Lung (tissue), 12 donors: ENCODE results near the gene AUH. TPM values are rescaled to one million over a fixed set of nuclear protein-coding genes. Genes with fewer than 3 reads are reported as not detected.

Source experiments
- ATAC-seq: fragments of 200-7000 bp; cut with Tn5 transposase; one replicate; pipeline ENCODE4 v1.9.1; 2020; ENCODE audit warnings: moderate number of reproducible peaks; ENCODE audit not compliant: insufficient read depth, low FRiP score
- DNase-seq, 3 donors: peaks; one replicate each; pipeline ENCODE4 v3.0.0-alpha.2; 2013 to 2017
- H3K27ac ChIP-seq, 2 donors: one replicate each; pipeline ENCODE4 v1.5.1; 2013; ENCODE audit warnings: mild to moderate bottlenecking in 2 of 2, moderate library complexity in 2 of 2, control low read depth in 1 of 2, inconsistent platforms in 1 of 2, low read depth in 1 of 2, low read length in 1 of 2
- H3K27me3 ChIP-seq, 3 donors: one replicate each; pipeline ENCODE4 v1.5.1; 2013; ENCODE audit warnings: low read length in 2 of 3; ENCODE audit not compliant: control insufficient read depth in 3 of 3, insufficient read depth in 3 of 3
- H3K36me3 ChIP-seq, 4 donors: one replicate each; pipeline ENCODE4 v1.5.1; 2013; ENCODE audit warnings: low read length in 4 of 4, mild to moderate bottlenecking in 1 of 4, moderate library complexity in 1 of 4; ENCODE audit not compliant: control insufficient read depth in 4 of 4, insufficient read depth in 4 of 4
- H3K4me1 ChIP-seq, 5 donors: one replicate each; pipeline ENCODE4 v1.5.1; 2013; ENCODE audit warnings: low read length in 5 of 5, mild to moderate bottlenecking in 2 of 5, moderate library complexity in 1 of 5; ENCODE audit not compliant: control insufficient read depth in 5 of 5, insufficient read depth in 5 of 5
- H3K4me3 ChIP-seq: one replicate; pipeline ENCODE4 v1.5.1; 2013; ENCODE audit warnings: mild to moderate bottlenecking, control low read depth, moderate library complexity
- H3K9ac ChIP-seq, 2 donors: one replicate each; pipeline ENCODE4 v1.5.1; 2013; ENCODE audit warnings: low read length in 2 of 2, control low read depth in 1 of 2; ENCODE audit not compliant: insufficient read depth in 1 of 2
- H3K9me3 ChIP-seq, 4 donors: one replicate each; pipeline ENCODE4 v1.5.1; 2013; ENCODE audit warnings: low read length in 3 of 4, mild to moderate bottlenecking in 1 of 4, moderate library complexity in 1 of 4; ENCODE audit not compliant: control insufficient read depth in 4 of 4, insufficient read depth in 3 of 4
- CTCF ChIP-seq: IDR thresholded peaks from 2 replicates; pipeline ENCODE4 v1.5.1; 2012; ENCODE audit warnings: mild to moderate bottlenecking; ENCODE audit errors: control extremely low read depth, extremely low read depth
- WGBS, 2 donors: extraction: QIAGEN DNeasy Blood & Tissue Kit; methylation state at CpG; one replicate each; pipeline ENCODE4 v1.1.7; 2013; 5-methylcytosine and 5-hydroxymethylcytosine counted together
- polyA plus RNA-seq, 2 donors: library from polyadenylated mRNA; stranded (reverse); fragments of 200-250 nt; gene quantifications; one replicate each; pipeline ENCODE4 v1.2.1, GENCODE V29; 2013
- total RNA-seq, 2 donors: library from RNA; depleted of rRNA in 1 of 2; stranded (reverse); fragments of >200 nt in 1 of 2; gene quantifications; one replicate each; pipeline ENCODE4 v1.2.1, GENCODE V29; 2014 to 2021
- donor health status: control.
- donor health status: control.
- donor health status: Bipolar disorder and iron deficiency.
- donor health status: healthy.
- donor health status: DM: yes; HTN: yes; CAD: no.

Gene AUH
- total and polyA plus RNA-seq, 4 donors, result 10.5 to 76.8 (median 16.2) TPM

GRCh38 chr9:91177081-91177480 lies 184.6 kb downstream of the AUH start:
- no peak overlapping the region for H3K4me3 ChIP-seq
- H3K27me3 ChIP-seq, result no peaks in the 10 kb centered on the region
- ATAC-seq, result no peak
- no peaks in the 10 kb centered on the region for H3K9me3 ChIP-seq
- no peaks in the 10 kb centered on the region for H3K36me3 ChIP-seq
- TF ChIP-seq CTCF, result no peak
- no peak overlapping the region for H3K27ac ChIP-seq
- no peak for DNase-seq
- no peaks in the 10 kb centered on the region for H3K4me1 ChIP-seq
- WGBS, 2 donors, result 80 to 82% methylated on average over 4 of the region's 4 CpGs
- H3K9ac ChIP-seq, result no peak overlapping the region

GRCh38 chr9:91176426-91176825 lies 185.3 kb downstream of the AUH start:
- no peak overlapping the region for H3K9ac ChIP-seq
- H3K27ac ChIP-seq, result no peak overlapping the region
- no peak for TF ChIP-seq CTCF
- no peaks in the 10 kb centered on the region for H3K9me3 ChIP-seq
- DNase-seq, result no peak
- 97% methylated on average over 7 of the region's 7 CpGs for WGBS, 2 donors
- no peaks in the 10 kb centered on the region for H3K36me3 ChIP-seq
- H3K4me1 ChIP-seq, result no peaks in the 10 kb centered on the region
- ATAC-seq, result no peak
- H3K4me3 ChIP-seq, result no peak overlapping the region
- no peaks in the 10 kb centered on the region for H3K27me3 ChIP-seq

- no peak for DNase-seq
- no peak for ATAC-seq
- Histone ChIP-seq H3K9ac (no peak overlapping the region), H3K9me3 (peaks cover 0 to 6% (median 0%) of the 10 kb centered on the region in 4 donors), H3K27ac (no peak overlapping the region), H3K4me3 (no peak overlapping the region), H3K4me1 (no peaks in the 10 kb centered on the region), H3K27me3 (no peaks in the 10 kb centered on the region), H3K36me3 (no peaks in the 10 kb centered on the region)
- no peak for TF ChIP-seq CTCF
- WGBS, 2 donors, result 34 to 54% methylated on average over 6 of the region's 6 CpGs
These were observed 186.9 kb downstream of the AUH start for GRCh38 chr9:91174772-91175171.

GRCh38 chr9:91172329-91172728 lies 189.4 kb downstream of the AUH start:
- Histone ChIP-seq H3K9me3 (peaks cover 0 to 6% (median 0%) of the 10 kb centered on the region in 4 donors), H3K9ac (no peak overlapping the region), H3K27me3 (no peaks in the 10 kb centered on the region), H3K4me1 (no peaks in the 10 kb centered on the region), H3K27ac (no peak overlapping the region), H3K36me3 (no peaks in the 10 kb centered on the region), H3K4me3 (no peak overlapping the region)
- no peak for TF ChIP-seq CTCF
- ATAC-seq, result no peak
- WGBS, 2 donors, result 89 to 94% methylated on average over 1 of the region's 1 CpG
- DNase-seq, result no peak
